GM21786 (cell line): ENCODE results near the gene RBL2.
A peak's percentile ranks its signal among the peaks of the same experiment; 100 is the strongest.

Experiments used
- ATAC-seq: cut with Tn5 transposase; IDR thresholded peaks from one replicate; pipeline ENCODE4 v1.9.1; 2021; ENCODE audit not compliant: unreplicated experiment

The RBL2 gene

GRCh38 chr16:53446090-53446489, 11.8 kb downstream of the RBL2 start:
- ATAC-seq = no peak

- no peak for ATAC-seq
Measured at GRCh38 chr16:53449816-53450517, 15.7 kb downstream of the RBL2 start.

GRCh38 chr16:53453928-53454327, 19.7 kb downstream of the RBL2 start:
- ATAC-seq = no peak

- no peak for ATAC-seq
Measured at GRCh38 chr16:53456625-53457024, 22.4 kb downstream of the RBL2 start.

- ATAC-seq = peak; percentile 100
Measured at GRCh38 chr16:53457670-53458069, 23.4 kb downstream of the RBL2 start.

- ATAC-seq = no peak
Measured at GRCh38 chr16:53458635-53459034, 24.4 kb downstream of the RBL2 start.

- no peak for ATAC-seq
Measured at GRCh38 chr16:53465606-53466280, 31.5 kb downstream of the RBL2 start.

GRCh38 chr16:53476867-53477266, 42.6 kb downstream of the RBL2 start:
- ATAC-seq = no peak

- no peak for ATAC-seq
Measured at GRCh38 chr16:53478965-53479364, 44.7 kb downstream of the RBL2 start.

GRCh38 chr16:53480394-53480793, 46.1 kb downstream of the RBL2 start:
- no peak for ATAC-seq

- no peak for ATAC-seq
Measured at GRCh38 chr16:53482123-53482522, 47.9 kb downstream of the RBL2 start.

- ATAC-seq = no peak
Measured at GRCh38 chr16:53484542-53484941, 50.3 kb downstream of the RBL2 start.

- no peak for ATAC-seq
Measured at GRCh38 chr16:53486230-53486629, 52.0 kb downstream of the RBL2 start.

- no peak for ATAC-seq
Measured at GRCh38 chr16:53489755-53490154, 55.5 kb downstream of the RBL2 start.

- no peak for ATAC-seq
Measured at GRCh38 chr16:53492503-53492902, 58.2 kb downstream of the RBL2 start.

- no peak for ATAC-seq
Measured at GRCh38 chr16:53494636-53495035, 60.4 kb downstream of the RBL2 start.

GRCh38 chr16:53495325-53495724, 61.1 kb downstream of the RBL2 start:
- no peak for ATAC-seq

- ATAC-seq = no peak
Measured at GRCh38 chr16:53498984-53499383, 64.7 kb downstream of the RBL2 start.

GRCh38 chr16:53501216-53501859, 67.1 kb downstream of the RBL2 start:
- no peak for ATAC-seq

GRCh38 chr16:53502331-53503269, 68.3 kb downstream of the RBL2 start, which contains the start of gene AKTIP:
TSS of gene AKTIP (minus strand) at chr16:53503209. CDS start at chr16:53500259, 2,950 bp downstream.
- ATAC-seq = peak; percentile 23
